GM18861 (cell line): ENCODE data around the gene MRPL18.
"Not testable (repeated sequence)": the region's sequence is repeated elsewhere in the genome, so short reads cannot be mapped to it uniquely, and the experiment has no call there.

Experiments
- ATAC-seq: cut with Tn5 transposase; IDR thresholded peaks from one replicate; pipeline ENCODE4 v1.9.1; 2021; ENCODE audit not compliant: unreplicated experiment

MRPL18 gene

GRCh38 chr6:159772196-159772595 is 18.1 kb upstream of the MRPL18 start:
- ATAC-seq = no peak

- ATAC-seq = no peak
These were observed 12.9 kb upstream of the MRPL18 start for GRCh38 chr6:159777240-159777904.

GRCh38 chr6:159778131-159778530 is 12.1 kb upstream of the MRPL18 start:
- no peak for ATAC-seq

GRCh38 chr6:159778542-159779103 is 11.6 kb upstream of the MRPL18 start:
- no peak for ATAC-seq

GRCh38 chr6:159788276-159788675 is 2.0 kb upstream of the MRPL18 start:
- no peak for ATAC-seq

- no peak for ATAC-seq
These were observed 1.4 kb upstream of the MRPL18 start for GRCh38 chr6:159788753-159789376.

GRCh38 chr6:159789377-159790148 is 704 bp upstream of the MRPL18 start, which contains the start of gene TCP1:
TCP1 (minus strand) TSS chr6:159789602; CDS start chr6:159789468, 134 bp downstream.
- ATAC-seq = peak; percentile 71

- no peak for ATAC-seq
These were observed 810 bp downstream of the MRPL18 start for GRCh38 chr6:159790956-159791598.

GRCh38 chr6:159794976-159795375 is 4.7 kb downstream of the MRPL18 start:
- ATAC-seq = not testable (repeated sequence)

GRCh38 chr6:159797554-159797953 is 7.3 kb downstream of the MRPL18 start:
- no peak for ATAC-seq

- no peak for ATAC-seq
These were observed 10.0 kb downstream of the MRPL18 start, which contains the start of gene PNLDC1 for GRCh38 chr6:159800141-159800865. PNLDC1 (plus strand) TSS chr6:159800276; CDS start chr6:159800308, 32 bp downstream.

GRCh38 chr6:159801935-159802334 is 11.7 kb downstream of the MRPL18 start:
- no peak for ATAC-seq

GRCh38 chr6:159804504-159804903 is 14.2 kb downstream of the MRPL18 start:
- ATAC-seq = no peak

- ATAC-seq = no peak
These were observed 15.3 kb downstream of the MRPL18 start for GRCh38 chr6:159805440-159806020.

GRCh38 chr6:159806021-159806458 is 15.8 kb downstream of the MRPL18 start:
- ATAC-seq = no peak

GRCh38 chr6:159807150-159807858 is 17.0 kb downstream of the MRPL18 start:
- no peak for ATAC-seq

- ATAC-seq = no peak
These were observed 18.4 kb downstream of the MRPL18 start for GRCh38 chr6:159808647-159809046.

- ATAC-seq = no peak
These were observed 18.9 kb downstream of the MRPL18 start for GRCh38 chr6:159809149-159809548.

- ATAC-seq = no peak
These were observed 23.5 kb downstream of the MRPL18 start for GRCh38 chr6:159813781-159814180.
